OCI-LY7 (cell line): Measurements from ENCODE around the gene HCAR2.

Source experiments
- EZH2phosphoT487 ChIP-seq: fragments of 200-600 bp; sonication (generic); IDR thresholded peaks from 2 replicates; pipeline ENCODE4 v1.6.1; 2018; ENCODE audit warnings: low read depth, borderline replicate concordance, mild to moderate bottlenecking, mixed run types, antibody characterized with exemption, low read length, moderate library complexity, mixed read lengths
- TF ChIP-seq, protein P1 (sequence below): fragments of 200-600 bp; sonication (generic); conservative IDR thresholded peaks from 2 replicates; pipeline ENCODE4 v1.5.1; 2014; ENCODE audit warnings: mild to moderate bottlenecking, antibody characterized with exemption, low read length, moderate library complexity, mixed read lengths

DNA sequence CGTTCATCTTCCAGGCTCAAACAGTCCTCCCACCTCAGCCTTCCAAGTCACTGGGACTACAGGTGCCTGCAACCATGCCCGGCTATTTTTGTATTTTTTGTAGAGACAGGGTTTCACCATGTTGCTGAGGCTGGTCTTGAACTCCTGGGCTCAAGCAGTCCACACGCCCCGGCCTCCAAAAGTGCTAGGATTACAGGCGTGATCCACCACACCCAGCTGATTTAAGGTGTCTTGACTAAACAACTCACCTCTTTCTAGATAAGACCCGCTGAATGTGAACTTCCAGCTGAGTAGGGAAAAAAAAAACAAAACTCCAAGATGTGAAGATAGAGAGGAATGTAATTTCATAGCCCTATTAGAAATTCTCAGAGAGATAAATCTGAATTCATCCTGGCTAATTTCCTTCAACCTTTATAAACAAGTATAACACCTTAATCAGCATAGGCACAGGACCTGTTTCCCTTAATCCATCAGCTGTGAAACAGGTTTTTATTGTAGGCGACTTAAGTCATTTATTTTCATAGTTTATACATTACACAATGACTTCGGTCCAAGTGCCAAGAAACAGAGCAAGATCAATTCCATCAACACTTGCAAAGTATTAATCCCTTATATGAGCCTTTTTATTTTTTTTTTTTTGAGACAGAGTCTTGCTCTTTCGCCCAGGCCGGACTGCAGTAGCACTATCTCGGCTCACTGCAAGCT lies 51.5 kb downstream of the HCAR2 start:
- TF ChIP-seq, protein P1, sequence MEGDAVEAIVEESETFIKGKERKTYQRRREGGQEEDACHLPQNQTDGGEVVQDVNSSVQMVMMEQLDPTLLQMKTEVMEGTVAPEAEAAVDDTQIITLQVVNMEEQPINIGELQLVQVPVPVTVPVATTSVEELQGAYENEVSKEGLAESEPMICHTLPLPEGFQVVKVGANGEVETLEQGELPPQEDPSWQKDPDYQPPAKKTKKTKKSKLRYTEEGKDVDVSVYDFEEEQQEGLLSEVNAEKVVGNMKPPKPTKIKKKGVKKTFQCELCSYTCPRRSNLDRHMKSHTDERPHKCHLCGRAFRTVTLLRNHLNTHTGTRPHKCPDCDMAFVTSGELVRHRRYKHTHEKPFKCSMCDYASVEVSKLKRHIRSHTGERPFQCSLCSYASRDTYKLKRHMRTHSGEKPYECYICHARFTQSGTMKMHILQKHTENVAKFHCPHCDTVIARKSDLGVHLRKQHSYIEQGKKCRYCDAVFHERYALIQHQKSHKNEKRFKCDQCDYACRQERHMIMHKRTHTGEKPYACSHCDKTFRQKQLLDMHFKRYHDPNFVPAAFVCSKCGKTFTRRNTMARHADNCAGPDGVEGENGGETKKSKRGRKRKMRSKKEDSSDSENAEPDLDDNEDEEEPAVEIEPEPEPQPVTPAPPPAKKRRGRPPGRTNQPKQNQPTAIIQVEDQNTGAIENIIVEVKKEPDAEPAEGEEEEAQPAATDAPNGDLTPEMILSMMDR = no peak
- TF ChIP-seq EZH2phosphoT487 = no peak
